Stimulated activated CD4-positive, alpha-beta T cell treated with anti-CD3 and anti-CD28 coated beads, Interleukin-4, amount 100 ng/mL, for 48 hours (primary cell): ENCODE data around the gene MBP.
"Not testable (repeated sequence)": the region's sequence is repeated elsewhere in the genome, so short reads cannot be mapped to it uniquely, and the experiment has no call there.

ENCODE experiments used
- DNase-seq, 2 donors: peaks; one replicate each; pipeline ENCODE4 v3.0.0-alpha.2; 2020; ENCODE audit warnings: low read depth in 2 of 2

Gene MBP

DNA sequence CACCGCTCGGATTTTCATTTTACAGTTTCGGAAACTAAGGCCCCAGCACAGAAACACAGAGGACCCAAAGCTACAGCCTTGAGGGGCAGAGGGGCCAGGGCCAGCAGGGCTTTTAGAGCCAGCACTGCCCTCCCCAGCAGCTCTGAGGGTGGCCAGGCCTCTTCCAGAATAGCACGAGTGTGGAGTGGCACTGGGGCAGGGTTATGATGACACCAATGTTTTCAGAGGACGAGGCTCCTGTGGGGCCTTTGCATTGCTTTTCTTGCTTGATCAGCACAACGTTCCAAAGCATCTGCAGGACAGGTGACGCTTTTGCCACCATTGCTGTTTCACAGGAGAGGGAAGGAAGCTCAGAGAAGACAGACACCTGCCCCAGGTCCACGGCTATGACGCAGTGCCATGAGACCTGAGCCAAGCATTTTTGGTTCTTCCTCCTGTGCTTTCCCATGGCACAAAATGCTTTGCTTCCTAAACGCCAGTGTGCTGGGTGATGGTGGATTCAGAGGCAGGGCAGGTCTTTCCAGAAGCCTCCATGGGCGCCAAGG lies 126.9 kb downstream of the MBP start:
- DNase-seq = no peak

DNA sequence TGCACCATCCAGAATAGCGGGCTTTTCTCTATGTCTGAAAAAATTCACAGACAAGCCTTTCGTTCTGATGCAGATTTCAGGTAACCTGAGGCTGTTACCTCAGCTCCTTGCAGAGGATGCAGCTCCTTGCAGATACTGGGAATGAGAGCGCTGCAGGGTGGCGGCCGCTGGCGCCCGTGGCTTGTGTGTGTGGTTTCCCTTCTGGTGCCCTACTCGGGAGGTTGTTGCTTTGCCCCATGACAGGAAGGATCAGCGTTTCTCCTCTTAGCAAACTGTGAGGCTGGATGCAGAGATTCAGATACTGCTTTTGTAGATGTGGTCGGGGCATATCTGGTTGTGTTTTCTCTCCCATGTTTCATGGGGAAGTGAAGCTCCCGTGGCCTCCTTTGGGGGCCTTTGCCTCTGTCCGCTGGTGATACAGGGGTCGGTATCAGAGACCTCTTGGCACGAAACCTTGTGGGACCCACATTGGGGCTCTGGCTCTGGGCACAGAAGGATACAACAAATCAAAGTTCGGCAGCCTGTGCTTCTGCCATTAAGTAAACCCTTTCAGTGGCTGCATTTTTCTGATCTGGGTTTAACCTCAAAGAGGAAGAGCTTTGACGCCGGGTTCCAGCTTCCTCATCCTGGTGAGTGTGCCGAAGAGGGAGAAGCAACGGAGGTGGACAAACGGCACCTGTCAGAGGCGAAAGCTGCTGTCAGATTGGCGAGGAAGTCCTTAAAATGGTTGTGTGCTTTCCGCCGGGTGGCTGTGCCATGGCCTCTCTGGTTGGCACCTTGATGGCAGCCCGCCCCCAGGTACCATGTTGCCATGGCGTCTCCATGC lies 127.8 kb downstream of the MBP start:
- no peak for DNase-seq

DNA sequence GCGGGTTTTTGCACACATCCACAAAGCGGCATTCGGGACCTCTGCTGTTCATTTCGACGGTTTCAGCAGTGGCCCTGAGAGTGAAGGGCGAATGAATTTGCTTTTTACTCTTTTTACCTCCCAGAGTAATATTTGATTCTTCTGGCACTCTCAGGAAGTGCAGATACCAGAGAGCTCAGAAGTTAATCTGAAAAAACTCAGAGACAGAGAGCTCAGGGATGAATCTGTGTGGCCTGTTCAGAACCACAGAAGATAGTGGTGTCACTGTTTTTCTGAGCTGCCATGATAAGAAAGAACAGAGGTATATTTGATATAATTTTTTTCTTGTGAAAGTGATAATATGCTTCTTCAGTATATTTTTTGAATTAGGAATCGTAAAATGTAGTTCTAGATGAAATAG lies 129.3 kb downstream of the MBP start:
- DNase-seq = no peak

DNA sequence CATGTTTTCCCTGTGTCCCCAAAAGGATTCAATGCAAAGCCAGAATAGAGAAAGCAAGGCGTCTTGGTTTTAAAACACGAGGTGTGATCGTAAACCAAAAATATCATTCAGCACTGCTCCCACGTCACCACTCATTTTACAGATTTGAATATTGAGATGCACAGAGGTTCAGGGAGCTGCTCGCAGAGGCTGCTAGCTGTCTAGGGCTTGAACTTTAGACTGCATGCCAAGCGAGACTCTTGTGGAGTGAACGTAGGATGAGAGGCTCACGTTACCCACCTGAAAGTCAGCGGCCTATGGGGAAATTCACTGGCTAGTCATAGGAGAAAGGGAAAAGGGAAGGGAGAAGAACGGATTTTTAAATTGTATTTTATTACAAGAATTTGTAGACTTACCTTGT lies 130.1 kb downstream of the MBP start:
- no peak for DNase-seq

DNA sequence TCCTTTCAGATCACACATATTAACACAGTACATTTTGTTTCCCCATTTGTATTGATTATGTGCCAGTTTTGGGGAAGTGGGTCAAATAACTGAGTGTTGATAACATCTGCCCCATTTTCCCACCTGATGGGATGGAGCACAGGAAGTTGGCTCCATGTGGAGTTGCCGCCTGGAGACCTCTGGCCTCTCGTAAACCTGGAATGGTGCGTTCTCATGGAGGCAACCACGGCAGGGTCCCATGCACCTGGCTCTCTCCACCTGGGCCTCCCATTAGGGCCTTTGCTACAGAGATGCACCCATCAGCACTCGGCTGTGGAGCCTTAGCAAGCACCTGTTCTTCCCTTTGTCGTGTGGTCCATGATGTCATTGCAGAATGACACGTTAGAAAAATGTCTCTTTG lies 130.6 kb downstream of the MBP start:
- no peak for DNase-seq

DNA sequence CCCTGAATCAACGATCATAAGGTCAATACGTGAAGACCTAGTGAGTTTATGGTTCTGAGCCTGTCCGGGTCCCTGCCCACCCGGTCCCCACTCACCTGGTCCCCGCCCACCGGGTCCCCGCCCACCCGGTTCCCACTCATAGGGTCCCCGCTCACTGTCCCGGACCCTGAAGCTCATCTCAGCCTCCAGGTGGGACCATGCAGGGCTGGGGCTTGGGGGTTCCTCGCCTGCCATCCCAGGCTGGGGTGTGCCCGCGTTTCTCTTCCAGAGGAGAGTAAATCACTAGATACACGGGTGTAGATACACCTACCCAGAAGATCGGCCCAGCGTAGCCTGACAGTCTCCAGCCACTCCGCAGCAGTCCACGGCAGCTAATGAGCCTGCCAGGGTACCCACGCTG lies 131.5 kb downstream of the MBP start:
- DNase-seq = no peak

DNA sequence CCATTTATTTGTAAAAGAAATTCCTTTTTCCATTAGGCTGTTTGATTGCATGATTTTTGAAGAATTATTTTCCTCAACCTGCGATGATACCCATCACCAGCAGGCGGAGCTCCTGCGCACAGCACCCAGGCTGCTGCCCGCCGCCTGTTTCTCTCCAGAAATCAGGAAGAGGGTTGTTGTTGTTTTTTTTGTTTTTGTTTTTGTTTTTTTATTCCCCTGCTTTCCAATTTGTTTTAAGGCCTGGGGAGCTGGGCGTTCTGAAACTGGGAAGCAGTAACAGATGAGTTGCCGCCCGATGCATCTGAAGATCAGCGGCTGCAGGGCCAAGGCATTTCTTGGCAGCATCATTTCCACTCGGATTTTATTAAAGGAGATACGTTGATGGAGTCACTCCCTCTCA lies 132.1 kb downstream of the MBP start:
- DNase-seq = peak; percentile 16 to 30

DNA sequence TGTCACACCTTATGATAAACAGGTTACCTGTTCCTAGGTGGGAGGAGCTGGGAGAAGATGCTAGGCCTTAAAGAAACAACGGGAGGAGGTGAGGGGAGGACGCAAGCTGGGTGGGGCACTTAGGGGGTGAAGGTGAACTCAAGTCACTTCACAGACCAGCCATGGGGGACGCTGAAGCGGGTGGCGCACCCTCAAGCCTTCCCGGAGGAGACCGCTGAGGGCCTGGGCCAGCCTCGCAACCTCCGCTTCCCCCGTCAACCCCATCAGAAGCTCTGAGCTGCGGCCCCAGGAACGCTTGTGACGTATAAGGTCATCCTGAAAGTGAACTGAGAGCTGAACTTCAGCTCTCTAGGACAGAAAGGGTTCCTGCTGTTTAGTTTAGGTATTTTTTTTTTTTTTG lies 133.5 kb downstream of the MBP start:
- no peak for DNase-seq

DNA sequence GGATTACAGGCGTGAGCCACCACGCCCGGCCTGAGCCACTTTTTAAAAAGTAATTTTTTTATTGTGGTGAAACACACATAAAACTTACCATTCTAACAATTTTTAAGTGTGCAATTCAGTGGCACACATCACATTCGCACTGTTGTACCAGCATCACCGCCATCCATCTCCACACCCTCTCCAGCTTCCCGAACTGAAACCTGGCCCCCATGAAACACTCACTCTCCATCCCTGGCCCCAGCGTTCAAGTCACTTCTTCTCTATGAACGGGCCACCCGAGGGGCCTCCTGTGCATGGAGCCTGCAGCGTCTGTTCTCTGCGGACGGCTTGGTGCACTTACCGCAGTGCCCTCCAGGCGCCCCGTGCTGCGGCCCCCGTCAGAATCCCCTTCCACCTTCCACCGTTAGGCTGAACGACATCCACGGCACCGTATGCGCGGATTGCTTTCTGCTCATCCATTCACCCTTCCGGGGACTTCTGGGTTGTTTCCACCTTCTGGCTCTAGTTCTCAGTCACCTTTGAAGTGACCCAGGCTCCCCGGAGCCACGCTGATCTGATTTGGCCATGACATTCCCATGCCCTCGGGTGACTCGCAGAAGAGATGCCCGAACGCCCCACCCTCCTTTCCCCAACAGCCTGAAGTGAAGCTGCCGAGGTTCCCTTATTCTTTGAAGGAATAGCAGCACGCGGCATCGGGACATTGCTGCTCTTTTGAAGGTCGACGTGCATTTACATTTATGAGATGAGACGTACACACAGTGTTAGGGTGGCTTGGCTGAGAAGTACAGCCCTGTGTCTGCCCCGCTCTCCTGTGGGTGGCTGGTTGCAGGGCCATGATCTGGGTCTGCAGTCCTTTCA lies 134.4 kb downstream of the MBP start:
- DNase-seq = no peak

DNA sequence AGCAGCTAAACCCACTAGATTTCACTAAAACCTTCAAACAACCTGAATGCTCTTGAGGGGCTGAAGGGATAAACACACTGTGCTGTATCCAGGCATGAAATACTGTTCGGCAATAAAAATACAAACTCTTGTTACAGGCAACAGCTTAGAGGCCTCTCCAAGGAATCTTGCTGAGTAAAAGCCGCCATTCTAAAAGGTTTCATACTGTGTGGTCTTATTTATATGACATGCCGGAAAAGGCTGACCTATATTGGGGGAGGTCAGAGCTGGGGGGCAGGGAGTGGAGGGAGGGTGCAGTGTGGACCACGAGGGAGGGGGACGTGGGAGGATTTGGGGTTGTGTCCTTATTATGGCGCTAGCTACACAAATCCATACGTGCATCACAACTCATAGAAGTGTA lies 136.2 kb downstream of the MBP start:
- no peak for DNase-seq

DNA sequence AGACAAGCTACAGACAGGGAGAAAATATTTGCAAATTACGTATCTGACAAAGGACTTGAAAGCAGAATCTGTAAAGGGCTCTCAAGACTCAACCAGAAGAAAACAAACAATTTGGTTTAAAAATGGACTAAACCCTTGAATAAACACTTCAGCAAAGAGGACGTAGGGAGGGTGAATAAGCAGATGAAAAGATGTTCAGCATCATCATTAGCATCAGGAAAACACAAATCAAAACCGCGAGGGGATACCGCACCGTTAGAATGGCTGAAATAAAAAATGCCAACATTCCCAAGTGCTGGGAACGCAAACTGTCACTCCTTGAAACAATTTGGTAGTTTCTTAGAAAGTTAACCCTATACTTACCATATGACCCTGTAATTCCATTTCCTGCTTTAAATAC lies 136.7 kb downstream of the MBP start:
- DNase-seq = no peak

DNA sequence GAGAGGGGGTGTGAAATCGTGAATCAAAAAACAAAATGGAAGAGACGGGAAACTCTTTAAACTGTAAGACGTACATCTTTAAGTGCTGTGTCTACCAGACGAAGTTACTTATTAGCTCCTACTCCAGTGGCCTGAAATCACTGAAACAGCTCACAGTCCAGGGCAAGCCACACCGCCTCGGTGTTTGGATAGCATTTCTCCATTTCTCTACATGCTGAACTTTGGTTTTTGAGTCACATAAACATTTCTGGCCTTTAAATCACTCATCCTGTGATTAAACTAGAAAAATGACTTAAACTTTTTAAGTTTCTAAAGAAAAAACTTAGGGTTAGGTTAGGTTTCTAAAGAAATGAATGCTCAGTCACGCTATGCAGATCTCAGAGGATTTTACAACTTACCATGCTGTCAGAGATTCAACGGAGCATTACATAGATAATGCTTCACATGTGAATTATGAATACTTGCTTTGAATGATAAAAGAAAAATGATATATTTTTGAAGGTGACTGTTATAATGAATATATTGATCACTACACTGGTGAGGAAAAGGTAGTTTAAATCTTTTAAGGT lies 138.4 kb downstream of the MBP start:
- DNase-seq = no peak

DNA sequence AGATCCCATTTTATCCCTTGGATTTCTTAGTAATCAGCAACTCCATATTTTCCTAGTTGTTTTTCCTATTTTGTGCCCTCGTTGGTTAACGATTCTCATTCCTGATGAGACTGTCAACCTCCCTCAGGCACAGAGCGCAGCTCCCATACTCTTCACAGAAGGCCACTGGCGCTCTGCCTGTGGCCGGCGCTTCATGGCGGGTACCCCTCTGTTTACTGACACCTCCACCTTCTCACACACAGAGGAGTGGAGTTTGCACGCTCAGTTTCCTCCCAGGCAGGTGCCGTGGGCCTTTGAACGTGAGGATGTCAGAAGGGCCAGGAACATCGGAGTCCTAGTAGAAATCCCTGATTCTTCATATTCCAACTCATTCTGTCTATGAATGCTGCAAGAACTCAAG lies 139.0 kb downstream of the MBP start:
- DNase-seq = no peak

DNA sequence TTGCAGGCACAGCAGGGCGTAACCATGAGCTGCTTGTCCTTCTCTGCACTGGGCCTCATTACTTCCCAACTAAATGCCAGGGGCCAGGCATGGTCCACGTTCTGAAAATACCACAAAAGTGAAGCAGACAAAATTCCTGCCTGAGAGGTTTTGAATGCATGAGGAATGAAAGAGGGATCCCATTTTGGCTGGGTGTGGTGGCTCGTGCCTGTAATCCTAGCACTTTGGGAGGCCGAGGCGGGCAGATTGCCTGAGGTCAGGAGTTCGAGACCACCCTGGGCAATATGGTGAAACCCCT lies 139.5 kb downstream of the MBP start:
- DNase-seq = no peak

DNA sequence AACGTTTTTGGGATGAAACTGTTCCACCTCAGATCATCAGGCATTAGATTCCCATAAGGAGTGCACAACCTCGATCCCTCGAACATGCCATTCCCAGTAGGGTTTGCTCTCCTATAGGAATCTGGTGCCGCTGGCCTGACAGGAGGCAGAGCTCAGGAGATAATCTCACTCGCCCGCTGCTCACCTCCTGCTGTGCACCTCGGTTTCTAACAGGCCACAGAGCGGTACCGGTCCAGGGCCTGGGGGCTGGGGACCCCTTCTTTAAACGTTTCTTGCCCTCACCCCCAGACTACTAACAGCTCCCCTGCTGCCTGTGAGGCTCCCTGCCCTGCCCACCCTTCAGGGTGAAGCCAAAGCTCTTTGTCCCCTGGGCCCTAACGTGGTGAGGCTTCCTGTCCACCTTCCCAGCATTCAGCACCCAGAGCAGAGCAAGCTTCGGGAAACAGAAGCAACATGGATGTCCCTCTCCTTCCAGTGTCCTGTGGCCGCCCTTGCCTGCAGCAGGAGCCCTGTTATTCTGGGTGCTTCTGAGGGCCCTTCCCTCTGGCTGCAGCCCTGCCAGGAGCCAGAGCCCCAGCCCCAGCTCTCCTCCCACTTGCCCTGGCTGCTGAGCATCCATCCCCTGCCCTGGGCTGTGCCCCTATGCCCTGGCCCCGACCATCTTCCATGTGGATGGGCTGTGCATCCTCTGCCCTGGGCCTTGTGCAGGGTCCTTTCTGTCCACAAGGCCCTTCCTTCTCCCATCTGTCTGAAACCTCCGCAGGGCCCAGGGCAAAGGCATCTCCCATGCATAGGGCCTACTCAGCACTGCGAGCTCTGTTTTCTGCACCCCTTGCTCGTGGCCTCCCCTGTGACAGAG lies 140.1 kb downstream of the MBP start:
- no peak for DNase-seq

DNA sequence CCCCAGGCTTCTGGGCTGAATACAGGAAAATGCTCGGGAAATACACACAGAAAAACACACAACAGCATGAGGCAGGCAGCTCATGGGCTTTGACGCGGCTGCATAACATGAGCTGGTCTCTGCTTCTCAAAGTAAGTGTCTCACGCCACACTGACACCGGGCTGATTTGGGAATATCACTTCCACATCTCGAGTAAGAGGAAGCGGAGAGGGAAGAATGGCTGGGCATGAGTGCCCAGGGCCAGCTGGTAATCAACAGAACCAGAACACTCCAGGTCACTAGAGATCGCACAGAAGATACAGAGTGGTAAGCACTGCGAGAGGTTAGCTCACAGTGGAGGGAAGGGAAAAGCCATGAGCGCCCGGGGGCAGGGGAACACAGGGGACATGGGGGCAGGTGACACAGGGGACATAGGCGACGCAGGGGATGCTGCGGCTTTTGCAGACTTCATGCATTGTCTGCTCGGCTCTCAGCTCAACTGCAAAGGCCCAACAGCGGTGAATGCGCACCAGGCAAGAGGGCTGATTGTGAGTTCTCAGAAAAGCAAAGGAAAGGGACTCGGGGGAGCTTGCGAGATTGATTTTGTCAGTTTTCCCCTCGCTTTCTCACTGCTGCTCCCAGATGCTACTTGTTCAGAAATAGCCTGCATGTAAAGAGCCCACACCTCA lies 141.4 kb downstream of the MBP start:
- no peak for DNase-seq

DNA sequence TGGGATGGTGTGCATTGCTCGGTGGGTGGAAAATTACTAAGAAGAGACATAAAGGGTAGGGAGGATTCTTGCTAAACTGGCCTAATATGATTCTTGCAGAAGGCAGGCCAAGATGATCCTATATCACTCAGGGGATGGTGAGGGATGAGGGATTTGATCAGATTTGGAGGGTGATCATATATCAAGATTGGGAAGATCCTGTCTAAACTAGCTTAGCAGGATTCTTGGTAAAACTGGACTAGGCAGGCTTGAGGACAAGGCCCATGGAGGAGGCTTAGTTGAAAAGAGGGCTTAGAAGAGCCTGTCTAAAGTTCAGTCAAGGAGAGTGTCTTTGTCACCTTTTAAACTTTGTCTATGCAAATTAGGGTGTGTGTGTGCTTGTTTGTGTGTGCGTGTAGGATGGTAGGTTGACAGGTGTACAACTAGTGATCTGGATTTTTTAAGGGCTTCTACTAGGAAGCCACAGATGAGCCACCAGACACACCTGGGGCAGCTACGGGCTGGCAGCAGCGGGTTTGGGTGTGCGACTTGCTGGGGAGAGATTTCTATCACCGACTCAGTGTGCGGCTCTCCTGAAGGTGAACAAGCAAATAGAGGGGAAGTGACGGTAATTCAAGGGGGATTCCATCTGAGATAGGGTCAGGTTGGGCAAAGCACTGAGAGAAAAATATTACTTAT lies 142.1 kb downstream of the MBP start:
- DNase-seq = not testable (repeated sequence)

DNA sequence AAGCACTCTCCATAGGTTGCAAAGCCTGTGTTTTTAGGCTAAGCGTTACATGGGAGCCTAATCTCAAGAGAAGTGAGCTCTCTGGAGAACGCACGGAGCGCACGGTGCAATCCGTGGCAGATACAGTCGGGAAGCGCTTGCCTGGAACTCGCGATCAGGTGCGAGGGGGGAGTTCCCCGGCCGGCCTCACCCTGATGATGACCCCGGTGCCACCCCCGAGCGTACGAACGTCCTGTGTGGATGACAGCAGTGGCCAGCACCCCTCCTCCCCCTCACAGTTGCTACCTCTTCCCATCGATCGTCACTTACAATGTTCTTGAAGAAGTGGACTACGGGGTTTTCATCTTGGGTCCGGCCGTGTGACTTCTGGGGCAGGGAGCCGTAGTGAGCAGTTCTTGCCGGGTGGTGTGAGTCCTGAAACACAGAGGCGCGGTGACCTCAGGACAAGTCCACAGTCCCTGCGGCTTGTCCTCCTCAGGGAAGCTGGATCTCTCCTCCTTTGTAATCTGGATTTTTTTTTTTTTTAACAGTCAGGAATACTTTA lies 142.9 kb downstream of the MBP start:
- DNase-seq = no peak

DNA sequence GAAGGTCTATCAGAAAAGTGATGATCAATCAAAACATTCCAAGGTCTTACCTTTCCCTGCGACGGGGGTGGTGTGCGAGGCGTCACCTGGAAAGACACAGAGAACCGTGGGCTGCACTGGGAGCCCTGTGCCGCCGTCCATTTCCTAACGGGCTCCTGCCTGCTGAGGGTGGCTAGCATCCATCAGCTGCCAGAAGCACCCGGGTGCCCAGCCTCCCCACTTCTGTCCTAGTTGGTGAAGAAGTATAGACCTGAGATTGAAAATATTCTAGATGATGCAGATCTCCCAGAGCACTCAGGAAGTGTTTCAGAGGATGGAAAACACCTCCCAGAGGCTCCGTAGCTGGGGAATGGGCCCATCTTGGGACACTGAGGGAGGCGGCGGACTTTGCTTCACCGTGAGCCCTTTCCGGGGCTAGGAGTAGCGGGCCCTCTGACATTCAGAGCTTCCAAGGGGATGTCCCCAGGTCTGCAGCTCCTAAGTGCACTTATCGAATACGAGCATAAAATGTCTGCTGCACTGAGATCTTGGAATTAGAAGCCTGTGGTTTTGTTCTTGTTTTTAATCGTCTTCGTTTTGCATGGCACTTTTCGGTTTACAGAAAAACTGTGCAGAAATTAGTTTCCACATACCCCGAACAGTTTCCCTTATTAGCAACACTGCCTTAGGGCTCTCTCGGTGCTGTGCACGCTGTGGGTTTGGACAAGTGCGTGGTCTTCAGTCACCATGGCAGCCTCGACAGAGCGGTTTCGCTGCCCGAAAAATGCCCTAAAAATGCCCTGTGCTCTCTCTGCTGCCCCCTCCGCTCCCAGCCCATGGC lies 143.5 kb downstream of the MBP start:
- DNase-seq = no peak
